Caco-2 (cell line): ENCODE results near the gene CPNE6. TPM values are rescaled to one million over a fixed set of nuclear protein-coding genes. Genes with fewer than 3 reads are reported as not detected.

ENCODE experiments used
- BruUV-seq: library from RNA; stranded (reverse); fragments of 400-500 nt; replicated peaks from 2 replicates; lab custom pipeline; 2021; lab: Mats Ljungman, UMichigan
- CTCF ChIA-PET: fragments of 300-600 bp; sonication (Branson Sonifier 250); formaldehyde crosslinking; loops from one replicate; lab custom pipeline; 2022; ENCODE audit warnings: antibody characterized with exemption; lab: Charles Lee
- POLR2A ChIA-PET: fragments of 300-600 bp; sonication (Branson Sonifier 250); formaldehyde crosslinking; loops from one replicate; lab custom pipeline; 2022; ENCODE audit warnings: antibody characterized with exemption; lab: Charles Lee
- DNase-seq, 2 experiments: peaks; one replicate each; pipeline versions ENCODE4 v3.0.0 to v3.0.0-alpha.2; 2020 to 2022
- H3K27me3 ChIP-seq: replicated peaks from 2 replicates; pipeline ENCODE4 v1.6.0; 2011; ENCODE audit warnings: low read length; ENCODE audit not compliant: control insufficient read depth, insufficient read depth
- H3K36me3 ChIP-seq: 2 replicates; pipeline ENCODE4 v1.5.1; 2011; ENCODE audit warnings: low read length; ENCODE audit not compliant: control insufficient read depth, insufficient read depth
- H3K4me1 ChIP-seq: fragments of 250-450 bp; sonication (Bioruptor Pico); 2 replicates; pipeline ENCODE4 v1.5.1; 2020; ENCODE audit warnings: mild to moderate bottlenecking
- H3K4me3 ChIP-seq: 2 replicates; pipeline ENCODE4 v1.5.1; 2011; ENCODE audit warnings: low read depth, mild to moderate bottlenecking, control low read depth, low read length
- H3K9me3 ChIP-seq: fragments of 250-450 bp; sonication (Bioruptor Pico); 2 replicates; pipeline ENCODE4 v1.5.1; 2020; ENCODE audit warnings: mild to moderate bottlenecking, moderate library complexity
- H3K27ac Mint-ChIP-seq: one replicate; pipeline ENCODE4 v1.8.0; 2022; ENCODE audit warnings: mixed read lengths; ENCODE audit not compliant: unreplicated experiment
- H3K27me3 Mint-ChIP-seq: one replicate; pipeline ENCODE4 v1.8.0; 2022; ENCODE audit warnings: mixed read lengths; ENCODE audit not compliant: insufficient read depth, unreplicated experiment
- H3K36me3 Mint-ChIP-seq: one replicate; pipeline ENCODE4 v1.8.0; 2022; ENCODE audit warnings: mild to moderate bottlenecking, mixed read lengths; ENCODE audit not compliant: insufficient read depth, unreplicated experiment
- H3K4me1 Mint-ChIP-seq: one replicate; pipeline ENCODE4 v1.8.0; 2022; ENCODE audit warnings: low read depth, mixed read lengths; ENCODE audit not compliant: unreplicated experiment
- H3K4me3 Mint-ChIP-seq: one replicate; pipeline ENCODE4 v1.8.0; 2022; ENCODE audit warnings: mild to moderate bottlenecking, moderate library complexity, mixed read lengths; ENCODE audit not compliant: unreplicated experiment
- H3K9me3 Mint-ChIP-seq: one replicate; pipeline ENCODE4 v1.8.0; 2022; ENCODE audit warnings: mixed read lengths; ENCODE audit not compliant: unreplicated experiment
- intact Hi-C: fragments of 100-400 bp; cut with micrococcal nuclease; formaldehyde crosslinking; loops from one replicate; pipeline ENCODE4 v1.10.0; 2022; ENCODE audit not compliant: unreplicated experiment
- total RNA-seq: library from RNA; stranded (reverse); gene quantifications from 2 replicates; pipeline ENCODE4 v1.2.3, GENCODE V29; 2022
- TF ChIP-seq, protein P1 (sequence below), 2 experiments: fragments of 200-600 bp in 1 of 2; IDR thresholded peaks; 1 replicate in 1 of 2; 2 replicates in 1 of 2; pipeline versions ENCODE4 v1.5.1 to v1.8.0; 2011 to 2022; ENCODE audit warnings: antibody characterized with exemption in 1 of 2, control low read depth in 1 of 2, inconsistent platforms in 1 of 2, low read depth in 1 of 2, low read length in 1 of 2, mild to moderate bottlenecking in 1 of 2, moderate library complexity in 1 of 2; ENCODE audit not compliant: insufficient read depth in 1 of 2, severe bottlenecking in 1 of 2, unreplicated experiment in 1 of 2

The CPNE6 gene
- total RNA-seq, 1 experiment from 2014 or later, result not detected

DNA sequence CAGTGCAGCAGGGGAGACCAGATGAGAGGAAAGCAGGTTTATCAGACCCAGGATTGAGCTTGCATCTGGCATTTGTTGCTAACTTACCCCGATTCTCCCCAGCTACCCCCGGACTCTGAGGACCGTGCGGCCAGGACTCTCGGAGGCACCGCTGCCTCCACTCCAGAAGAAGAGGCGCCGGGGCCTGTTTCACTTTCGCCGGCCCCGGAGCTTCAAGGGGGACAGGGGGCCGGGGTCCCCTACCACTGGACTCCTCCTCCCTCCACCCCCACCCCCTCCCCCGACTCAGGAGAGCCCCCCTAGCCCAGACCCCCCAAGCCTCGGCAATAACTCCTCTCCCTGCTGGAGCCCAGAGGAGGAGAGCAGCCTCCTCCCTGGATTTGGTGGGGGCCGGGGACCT lies 6.5 kb upstream of the CPNE6 start:
- Mint-ChIP-seq H3K4me1 (peaks cover 6% of the 10 kb centered on the region), H3K27me3 (no peaks in the 10 kb centered on the region)
- POLR2A ChIA-PET, result no interaction called here

DNA sequence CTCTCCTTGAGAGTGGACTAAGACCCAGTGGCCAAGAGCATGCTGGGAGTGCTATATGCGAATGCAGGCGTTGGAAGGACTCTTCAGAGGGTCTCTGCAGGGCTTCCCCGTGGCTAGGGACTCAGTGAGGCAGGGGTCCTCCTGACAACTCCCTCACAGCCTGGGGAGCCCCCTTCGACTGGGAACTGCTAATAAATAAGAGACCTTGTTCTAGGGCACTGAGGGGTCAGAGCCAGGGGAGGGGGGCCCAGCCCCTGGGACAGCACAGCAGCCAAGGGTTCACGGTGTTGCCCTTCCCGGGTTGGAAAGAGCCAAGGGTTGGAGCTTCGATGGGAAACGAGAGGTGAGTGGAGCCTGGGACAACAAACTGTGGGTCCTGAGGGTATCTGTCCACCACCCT lies 6.0 kb upstream of the CPNE6 start:
- peaks cover 6% of the 10 kb centered on the region for H3K4me1 Mint-ChIP-seq
- no peaks in the 10 kb centered on the region for H3K36me3 Mint-ChIP-seq
- CTCF ChIA-PET, result interaction anchor here (0.7 to 1.2 kb wide), 2 partner anchors 10 to 43 kb away, joined by 3 read pairs; no protein-coding TSS in a partner anchor
- Histone ChIP-seq H3K4me1 (peaks cover 14% of the 10 kb centered on the region; the same call in 1 of the 2 replicates), H3K9me3 (no peaks in the 10 kb centered on the region), H3K4me3 (no peak overlapping the region), H3K36me3 (no peaks in the 10 kb centered on the region), H3K27me3 (no peaks in the 10 kb centered on the region)
- no peaks in the 10 kb centered on the region for H3K27me3 Mint-ChIP-seq
- no peaks in the 10 kb centered on the region for H3K9me3 Mint-ChIP-seq
- no TSS peak for BruUV-seq
- intact Hi-C loops, result loop anchor here (5.0 kb wide), 1 partner anchor 688 kb away; the partner anchor contains the start of gene CMTM5
- TF ChIP-seq, protein P1, sequence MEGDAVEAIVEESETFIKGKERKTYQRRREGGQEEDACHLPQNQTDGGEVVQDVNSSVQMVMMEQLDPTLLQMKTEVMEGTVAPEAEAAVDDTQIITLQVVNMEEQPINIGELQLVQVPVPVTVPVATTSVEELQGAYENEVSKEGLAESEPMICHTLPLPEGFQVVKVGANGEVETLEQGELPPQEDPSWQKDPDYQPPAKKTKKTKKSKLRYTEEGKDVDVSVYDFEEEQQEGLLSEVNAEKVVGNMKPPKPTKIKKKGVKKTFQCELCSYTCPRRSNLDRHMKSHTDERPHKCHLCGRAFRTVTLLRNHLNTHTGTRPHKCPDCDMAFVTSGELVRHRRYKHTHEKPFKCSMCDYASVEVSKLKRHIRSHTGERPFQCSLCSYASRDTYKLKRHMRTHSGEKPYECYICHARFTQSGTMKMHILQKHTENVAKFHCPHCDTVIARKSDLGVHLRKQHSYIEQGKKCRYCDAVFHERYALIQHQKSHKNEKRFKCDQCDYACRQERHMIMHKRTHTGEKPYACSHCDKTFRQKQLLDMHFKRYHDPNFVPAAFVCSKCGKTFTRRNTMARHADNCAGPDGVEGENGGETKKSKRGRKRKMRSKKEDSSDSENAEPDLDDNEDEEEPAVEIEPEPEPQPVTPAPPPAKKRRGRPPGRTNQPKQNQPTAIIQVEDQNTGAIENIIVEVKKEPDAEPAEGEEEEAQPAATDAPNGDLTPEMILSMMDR (IDR thresholded peaks at IDR 0.05; ENCODE audit: insufficient read depth in 1 of 2, low read depth in 1 of 2, low read length in 1 of 2, severe bottlenecking in 1 of 2, unreplicated experiment in 1 of 2), result no peak
- H3K27ac Mint-ChIP-seq, result no peak overlapping the region
- no peak for DNase-seq
- H3K4me3 Mint-ChIP-seq, result no peak overlapping the region
- POLR2A ChIA-PET, result no interaction called here

More for the DNA sequence above, 6.5 kb upstream of the CPNE6 start:
- no peak for DNase-seq
- H3K36me3 Mint-ChIP-seq, result no peaks in the 10 kb centered on the region
- no peak overlapping the region for H3K4me3 ChIP-seq
- H3K27ac Mint-ChIP-seq, result no peak overlapping the region
- CTCF ChIA-PET, result interaction anchor here (0.7 to 1.2 kb wide), 3 partner anchors 9 to 50 kb away, joined by 3 read pairs; partner anchors contain the start of genes DCAF11 and NRL
- H3K27me3 ChIP-seq, result no peaks in the 10 kb centered on the region
- intact Hi-C loops, result loop anchor here (5.0 kb wide), 1 partner anchor 688 kb away; the partner anchor contains the start of gene CMTM5
- H3K9me3 ChIP-seq, result no peaks in the 10 kb centered on the region
- no peak overlapping the region for H3K4me3 Mint-ChIP-seq
- BruUV-seq, result no TSS peak
- H3K36me3 ChIP-seq, result no peaks in the 10 kb centered on the region
- TF ChIP-seq, protein P1 (IDR thresholded peaks at IDR 0.05; ENCODE audit: insufficient read depth in 1 of 2, low read depth in 1 of 2, low read length in 1 of 2, severe bottlenecking in 1 of 2, unreplicated experiment in 1 of 2), result no peak
- no peaks in the 10 kb centered on the region for H3K9me3 Mint-ChIP-seq
- H3K4me1 ChIP-seq, result peaks cover 14% of the 10 kb centered on the region; the same call in 1 of the 2 replicates

DNA sequence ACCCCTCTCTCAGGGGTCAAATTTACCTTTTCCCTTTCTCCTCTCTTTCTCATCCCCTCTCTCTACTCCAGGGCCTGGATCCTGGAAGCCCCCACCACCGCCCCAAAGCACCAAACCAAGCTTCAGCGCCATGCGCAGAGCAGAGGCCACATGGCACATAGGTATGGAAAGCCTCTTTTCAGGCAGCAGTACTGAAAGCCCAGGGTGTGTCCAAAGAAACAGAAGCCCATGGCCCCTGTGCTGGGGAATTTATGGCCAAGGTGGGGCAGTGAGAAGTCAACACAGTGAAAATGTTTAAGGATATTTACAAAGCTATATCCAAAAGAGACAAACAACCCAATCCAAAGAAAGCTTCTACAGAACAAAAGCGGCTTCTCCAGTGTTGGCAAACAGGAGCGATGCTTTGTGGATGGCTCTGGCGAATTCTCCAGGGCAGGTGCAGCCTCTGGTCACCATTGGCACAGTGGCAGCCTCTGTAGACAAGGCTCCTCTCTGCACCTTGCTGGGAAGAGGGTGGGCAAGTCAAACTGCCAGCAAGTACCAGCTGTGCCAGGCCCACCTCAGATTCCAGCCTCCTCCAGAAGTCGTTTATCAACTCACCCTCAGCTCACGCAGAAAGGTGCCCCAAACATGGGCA lies 4.7 kb upstream of the CPNE6 start:
- peaks cover 14% of the 10 kb centered on the region; the same call in 1 of the 2 replicates for H3K4me1 ChIP-seq
- ChIA-PET POLR2A (interaction anchor here (1.2 kb wide), 1 partner anchor 28 kb away, joined by 13 read pairs; the partner anchor contains the start of gene PCK2), CTCF (interaction anchor here (0.9 to 1.9 kb wide), 5 partner anchors 8 to 44 kb away, joined by 3 to 14 read pairs (median 4); partner anchors contain the start of gene PCK2)
- BruUV-seq, result no TSS peak
- H3K27ac Mint-ChIP-seq, result peak overlapping the region; percentile 74
- no peak overlapping the region for H3K4me3 ChIP-seq
- intact Hi-C loops, result loop anchor here (5.0 kb wide), 1 partner anchor 689 kb away; the partner anchor contains the start of gene CMTM5
- no peaks in the 10 kb centered on the region for H3K9me3 Mint-ChIP-seq
- no peaks in the 10 kb centered on the region for H3K9me3 ChIP-seq
- no peaks in the 10 kb centered on the region for H3K36me3 Mint-ChIP-seq
- TF ChIP-seq, protein P1 (IDR thresholded peaks at IDR 0.05; ENCODE audit: insufficient read depth in 1 of 2, low read depth in 1 of 2, low read length in 1 of 2, severe bottlenecking in 1 of 2, unreplicated experiment in 1 of 2), result no peak
- peak in 1 of 2 experiments; percentile 40 for DNase-seq
- no peaks in the 10 kb centered on the region for H3K36me3 ChIP-seq
- no peaks in the 10 kb centered on the region for H3K27me3 Mint-ChIP-seq
- peaks cover 6% of the 10 kb centered on the region for H3K4me1 Mint-ChIP-seq
- no peak overlapping the region for H3K4me3 Mint-ChIP-seq
- no peaks in the 10 kb centered on the region for H3K27me3 ChIP-seq
